Tibial nerve (tissue), 4 donors: ENCODE results near the gene TRERF1.

Experiments used
- CTCF ChIP-seq, 5 experiments: fragments of 200-600 bp in 3 of 5; fragments of 450-650 bp in 2 of 5; sonication (generic) in 3 of 5; IDR thresholded peaks; one replicate each; pipeline ENCODE4 v1.5.1; 2016 to 2019; ENCODE audit warnings: antibody characterized with exemption in 5 of 5, mild to moderate bottlenecking in 3 of 5, moderate library complexity in 2 of 5
- EP300 ChIP-seq, 2 donors: sonication (generic); formaldehyde crosslinking; IDR thresholded peaks; one replicate each; pipeline ENCODE4 v1.6.1; 2017; ENCODE audit warnings: antibody characterized with exemption in 2 of 2, mild to moderate bottlenecking in 1 of 2

- no peak for TF ChIP-seq CTCF (IDR thresholded peaks at IDR 0.05)
- no peak for TF ChIP-seq EP300 (IDR thresholded peaks at IDR 0.05)
Measured at GRCh38 chr6:42226645-42227143, 225.0 kb downstream of the TRERF1 start.
